Activated naive CD4-positive, alpha-beta T cell treated with anti-CD3 and anti-CD28 coated beads, Interleukin-2, amount 50 U/mL, for 72 hours (primary cell): ENCODE data around the gene ENOX1. TPM values are rescaled to one million over a fixed set of nuclear protein-coding genes. Genes with fewer than 3 reads are reported as not detected.

Experiments
- ATAC-seq, 2 donors: fragments of 150-1000 bp; cut with Tn5 transposase; 2 replicates each; pipeline ENCODE4 v1.10.0; 2021; ENCODE audit warnings: mild to moderate bottlenecking in 2 of 2, moderate library complexity in 2 of 2
- DNase-seq, 2 donors: peaks; one replicate each; pipeline ENCODE4 v3.0.0; 2021 to 2022; ENCODE audit warnings: low spot score in 2 of 2
- H3K27ac Mint-ChIP-seq, 2 donors: one replicate each; pipeline ENCODE4 v1.8.0; 2022; ENCODE audit warnings: mild to moderate bottlenecking in 2 of 2, mixed read lengths in 2 of 2
- H3K36me3 Mint-ChIP-seq, 2 donors: one replicate each; pipeline ENCODE4 v1.8.0; 2022; ENCODE audit warnings: mixed read lengths in 2 of 2
- H3K9me3 Mint-ChIP-seq, 2 donors: one replicate each; pipeline ENCODE4 v1.8.0; 2022; ENCODE audit warnings: mixed read lengths in 2 of 2
- total RNA-seq, 2 donors: library from RNA; stranded (reverse); gene quantifications; one replicate each; pipeline ENCODE4 v1.2.3, GENCODE V29; 2022

ENOX1 gene
- total RNA-seq, 2 donors from 2014 or later: 1.8 TPM; not detected in 1

DNA sequence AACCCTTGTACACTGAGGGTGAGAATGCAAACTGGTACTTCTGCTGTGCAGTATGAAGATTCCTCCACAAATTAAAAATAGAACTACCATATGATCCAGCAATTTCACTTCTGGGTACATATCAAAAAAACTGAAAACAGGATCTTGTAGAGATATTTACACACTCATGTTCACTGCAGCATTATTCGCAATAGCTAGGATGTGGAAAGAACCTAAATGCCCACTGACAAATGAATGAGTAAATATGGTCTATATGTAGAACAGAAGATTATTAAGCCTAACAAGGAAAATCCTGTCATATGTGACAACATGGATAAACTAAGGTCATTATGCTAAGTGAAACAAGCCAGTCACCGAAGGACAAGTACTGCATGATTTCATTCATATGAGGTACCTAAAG is 304.7 kb downstream of the ENOX1 start:
- Mint-ChIP-seq H3K9me3 (no peaks in the 10 kb centered on the region), H3K36me3 (no peaks in the 10 kb centered on the region), H3K27ac (no peak overlapping the region)
- no peak for DNase-seq
- ATAC-seq: no peak

DNA sequence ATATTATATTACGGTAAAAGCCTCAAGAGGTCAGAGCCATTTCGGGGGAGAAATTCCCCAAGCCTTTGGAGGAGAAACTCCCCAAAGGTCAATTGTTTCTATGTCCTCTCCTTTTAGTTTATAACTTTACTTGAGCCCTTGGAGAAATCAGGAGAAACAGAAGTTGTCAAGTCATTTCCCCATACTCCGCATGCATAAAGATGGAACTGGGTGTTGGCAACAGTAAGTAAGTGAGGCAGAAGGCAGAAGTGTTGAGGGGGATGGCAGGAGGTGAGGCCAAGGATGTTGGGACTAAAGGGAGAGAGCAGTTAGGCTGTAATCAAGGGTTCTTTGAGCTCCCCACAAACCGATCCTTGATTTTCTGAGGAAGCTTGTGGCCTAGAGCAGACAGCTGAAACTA is 307.9 kb downstream of the ENOX1 start:
- DNase-seq (no peak), ATAC-seq (no peak)
- H3K36me3 Mint-ChIP-seq: no peaks in the 10 kb centered on the region
- no peaks in the 10 kb centered on the region for H3K9me3 Mint-ChIP-seq
- H3K27ac Mint-ChIP-seq: no peak overlapping the region

DNA sequence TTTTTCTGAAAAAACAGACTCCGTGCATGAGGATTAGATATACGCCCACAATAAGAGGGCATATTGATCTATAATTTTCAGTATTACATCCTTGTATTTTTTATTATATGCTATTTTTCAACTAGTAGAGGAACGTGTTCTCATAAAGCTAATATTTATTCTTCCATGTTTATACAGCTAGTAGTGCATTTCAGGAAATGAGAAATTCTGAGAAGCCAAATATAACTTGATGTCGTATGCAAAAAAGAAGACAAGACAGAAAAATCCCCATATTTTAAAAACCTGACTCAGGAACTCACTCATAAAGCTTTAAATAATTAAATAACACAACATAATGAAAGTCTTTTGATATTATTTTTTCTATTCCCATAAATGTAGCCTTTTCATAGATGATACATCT is 308.6 kb downstream of the ENOX1 start:
- ATAC-seq (no peak), DNase-seq (no peak)
- Mint-ChIP-seq H3K9me3 (no peaks in the 10 kb centered on the region), H3K36me3 (no peaks in the 10 kb centered on the region), H3K27ac (no peak overlapping the region)

DNA sequence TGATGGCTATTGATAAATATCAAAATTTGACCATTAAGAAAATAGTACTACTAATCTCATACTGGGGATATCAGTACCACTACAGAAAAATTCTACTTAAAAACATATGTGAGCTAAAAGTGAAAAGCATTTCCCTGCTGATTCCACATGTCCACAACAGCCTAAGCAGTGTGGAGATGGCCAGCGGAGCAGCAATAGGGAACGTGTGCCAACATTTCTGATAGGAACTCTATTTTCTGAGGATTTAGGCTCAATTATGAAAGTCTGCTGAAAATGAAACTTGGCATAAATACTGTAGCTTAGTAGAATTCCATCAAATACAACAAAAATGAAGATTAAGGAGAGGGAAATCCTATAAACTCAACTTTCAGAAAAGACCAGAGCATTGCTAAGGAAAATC is 311.6 kb downstream of the ENOX1 start:
- DNase-seq (no peak), ATAC-seq (no peak)
- H3K36me3 Mint-ChIP-seq: no peaks in the 10 kb centered on the region
- H3K9me3 Mint-ChIP-seq: no peaks in the 10 kb centered on the region
- no peak overlapping the region for H3K27ac Mint-ChIP-seq

DNA sequence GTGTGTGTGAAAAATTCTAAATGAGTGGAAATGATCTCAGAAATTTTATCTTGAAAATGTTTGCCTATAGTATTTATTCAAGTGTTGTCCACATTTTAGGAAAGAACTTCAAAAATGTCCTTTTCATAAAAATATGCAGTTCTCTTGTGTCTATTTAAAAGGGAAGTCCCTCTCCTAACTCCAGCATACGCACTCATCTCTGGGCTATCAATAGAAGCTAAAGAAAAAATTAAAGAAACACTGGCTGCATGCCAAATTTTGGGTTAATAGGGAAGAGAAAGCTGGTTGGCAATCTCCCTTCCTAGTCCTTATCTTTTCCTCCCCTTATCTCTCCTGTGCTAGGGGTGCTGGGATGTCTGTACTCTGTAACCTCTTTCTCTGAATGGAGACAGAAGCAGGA is 313.3 kb downstream of the ENOX1 start:
- Mint-ChIP-seq H3K27ac (no peak overlapping the region), H3K9me3 (no peaks in the 10 kb centered on the region), H3K36me3 (no peaks in the 10 kb centered on the region)
- ATAC-seq: no peak
- DNase-seq: no peak

DNA sequence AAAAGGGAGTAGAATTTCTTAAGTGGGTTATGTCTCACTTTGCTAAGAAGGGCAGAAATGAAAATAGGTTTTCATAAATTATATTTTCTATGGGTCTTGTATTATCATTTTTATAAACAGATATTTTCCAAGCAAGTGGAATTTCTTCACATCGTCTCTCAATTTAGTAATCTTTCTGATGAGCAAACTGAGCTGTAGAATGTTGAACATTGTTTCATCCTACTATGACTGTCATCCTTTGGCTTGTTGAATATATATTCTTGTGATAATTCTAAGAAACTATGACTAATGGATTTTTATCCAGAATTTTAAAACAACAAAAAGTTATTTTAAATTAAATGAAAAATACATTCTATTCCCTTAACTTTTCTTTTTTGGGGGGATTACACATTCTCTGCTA is 313.8 kb downstream of the ENOX1 start:
- Mint-ChIP-seq H3K27ac (no peak overlapping the region), H3K36me3 (no peaks in the 10 kb centered on the region), H3K9me3 (no peaks in the 10 kb centered on the region)
- ATAC-seq: no peak
- no peak for DNase-seq

DNA sequence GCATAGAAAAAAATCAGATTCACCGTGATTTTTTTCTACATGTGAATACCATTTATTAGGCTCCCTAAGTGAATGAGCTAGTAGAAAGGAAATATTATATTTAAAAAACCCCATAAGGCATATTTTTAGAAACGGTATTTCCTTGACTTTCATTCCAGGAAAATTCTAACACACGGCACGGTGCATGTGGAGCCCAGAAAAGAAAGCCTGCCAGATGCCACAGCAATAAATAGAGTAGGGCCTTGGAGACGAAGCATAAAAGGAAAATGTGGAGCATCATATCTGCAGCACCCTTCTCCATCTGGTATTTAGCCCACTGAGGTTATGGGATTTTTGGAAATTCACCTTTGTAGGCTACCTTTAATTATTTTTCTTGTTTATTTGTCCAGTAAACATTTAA is 314.4 kb downstream of the ENOX1 start:
- Mint-ChIP-seq H3K36me3 (no peaks in the 10 kb centered on the region), H3K9me3 (no peaks in the 10 kb centered on the region)
- no peak for ATAC-seq

DNA sequence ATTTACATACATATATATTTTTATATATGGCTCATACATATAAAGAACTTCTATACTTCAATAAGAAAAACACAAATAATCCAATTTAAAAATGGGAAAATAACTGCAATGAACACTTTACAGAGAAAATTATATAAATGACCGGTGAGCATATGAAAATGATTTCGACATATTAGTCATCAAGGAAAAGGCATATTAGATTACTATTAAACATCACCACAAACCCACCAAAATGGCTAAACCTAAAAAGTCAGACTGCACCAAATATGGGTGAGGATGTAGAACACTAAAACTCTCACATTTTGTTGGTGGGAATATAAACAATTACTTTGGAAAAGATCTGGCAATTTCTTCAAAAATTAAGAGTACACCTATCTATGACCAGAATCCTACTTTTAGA is 316.2 kb downstream of the ENOX1 start:
- DNase-seq: no peak
- Mint-ChIP-seq H3K9me3 (no peaks in the 10 kb centered on the region), H3K27ac (no peak overlapping the region), H3K36me3 (no peaks in the 10 kb centered on the region)
- ATAC-seq: no peak

More for the DNA sequence above, 314.4 kb downstream of the ENOX1 start:
- no peak overlapping the region for H3K27ac Mint-ChIP-seq
- no peak for DNase-seq

DNA sequence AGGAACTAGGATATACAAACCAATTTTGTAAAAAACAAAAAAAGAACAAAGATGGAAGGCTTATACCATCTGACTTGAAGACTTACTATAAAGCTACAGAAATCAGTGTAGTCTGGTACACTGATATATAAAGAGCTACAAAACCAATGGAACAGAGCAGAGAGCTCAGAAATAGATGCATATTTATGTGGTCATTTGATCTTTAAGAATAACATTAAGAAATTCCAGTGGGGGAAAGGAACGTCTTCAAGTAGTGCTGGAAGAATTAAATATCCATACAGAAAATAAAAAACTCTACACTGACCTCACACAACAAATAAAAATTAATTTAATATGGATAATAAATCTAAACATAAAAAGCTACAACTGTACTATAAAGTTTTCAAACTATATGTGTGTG is 317.0 kb downstream of the ENOX1 start:
- H3K36me3 Mint-ChIP-seq: no peaks in the 10 kb centered on the region
- DNase-seq: no peak
- H3K27ac Mint-ChIP-seq: no peak overlapping the region
- no peaks in the 10 kb centered on the region for H3K9me3 Mint-ChIP-seq
- ATAC-seq: no peak

DNA sequence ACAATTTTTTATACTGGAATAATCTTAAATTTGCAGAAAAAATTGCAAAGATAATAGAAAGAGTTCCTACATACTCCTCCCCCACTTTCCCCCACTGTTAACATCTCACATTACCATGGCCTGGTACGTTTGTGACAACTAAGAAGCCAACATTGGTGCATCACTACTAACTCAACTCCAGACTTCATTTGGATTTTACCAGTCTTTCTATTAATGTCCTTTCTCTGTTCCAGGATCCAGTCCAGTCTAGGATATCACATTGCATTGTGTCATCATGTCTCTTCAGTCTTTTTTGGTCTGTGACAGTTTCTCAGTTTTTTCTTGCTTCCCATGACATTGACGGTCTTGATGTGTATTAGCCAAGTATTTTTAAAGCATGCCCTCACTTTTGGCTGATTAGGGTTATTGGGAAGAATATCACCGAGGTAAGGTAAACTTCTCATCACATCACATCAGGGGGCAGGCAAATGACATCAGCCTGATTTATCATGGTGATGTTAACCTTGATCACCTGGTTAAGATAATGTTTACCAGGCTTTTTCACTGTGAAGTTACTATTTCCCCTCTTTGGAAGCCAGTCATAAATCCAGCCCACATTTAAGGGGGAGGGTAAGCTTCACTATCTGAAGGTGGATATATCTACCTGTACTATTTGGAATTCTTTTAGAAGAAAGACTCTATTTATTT is 322.1 kb downstream of the ENOX1 start:
- ATAC-seq (no peak), DNase-seq (no peak)
- no peaks in the 10 kb centered on the region for H3K9me3 Mint-ChIP-seq
- no peaks in the 10 kb centered on the region for H3K36me3 Mint-ChIP-seq
- no peak overlapping the region for H3K27ac Mint-ChIP-seq

DNA sequence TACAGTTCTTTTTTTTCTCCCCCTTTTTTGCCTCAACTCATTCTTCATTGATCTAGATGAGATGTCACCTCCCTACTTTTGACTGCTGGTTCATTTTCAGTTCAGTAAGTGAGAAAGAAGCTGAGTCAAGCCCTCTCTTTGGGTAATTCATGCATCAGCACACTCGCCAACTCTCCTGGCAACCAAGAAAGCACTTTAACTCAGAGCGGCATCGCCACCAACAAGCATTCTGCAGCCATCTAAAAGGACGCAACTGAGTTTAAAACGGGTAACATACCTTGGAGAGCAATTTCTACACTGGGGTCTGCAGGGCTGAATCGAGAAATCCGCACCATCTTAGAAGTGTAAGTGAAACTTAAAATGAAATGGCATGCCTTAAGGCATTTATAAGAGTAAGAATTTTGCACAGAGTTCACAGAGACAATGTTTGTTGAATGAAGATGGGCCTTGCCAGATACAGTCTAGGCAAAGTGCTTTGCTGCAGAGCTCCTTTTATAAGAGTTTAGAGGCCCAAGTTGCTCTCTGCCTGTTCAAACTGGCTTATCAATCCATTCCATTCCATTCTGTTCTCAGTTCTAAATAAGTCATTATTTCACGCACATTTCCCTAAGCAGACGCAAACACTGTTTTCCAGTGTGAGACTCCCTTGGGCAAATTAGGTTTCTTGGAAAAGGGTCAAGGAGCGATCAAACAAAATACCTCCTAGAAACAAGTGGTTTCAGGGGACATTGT is 338.0 kb downstream of the ENOX1 start:
- Mint-ChIP-seq H3K27ac (no peak overlapping the region), H3K36me3 (no peaks in the 10 kb centered on the region), H3K9me3 (no peaks in the 10 kb centered on the region)
- DNase-seq (no peak), ATAC-seq (no peak)

DNA sequence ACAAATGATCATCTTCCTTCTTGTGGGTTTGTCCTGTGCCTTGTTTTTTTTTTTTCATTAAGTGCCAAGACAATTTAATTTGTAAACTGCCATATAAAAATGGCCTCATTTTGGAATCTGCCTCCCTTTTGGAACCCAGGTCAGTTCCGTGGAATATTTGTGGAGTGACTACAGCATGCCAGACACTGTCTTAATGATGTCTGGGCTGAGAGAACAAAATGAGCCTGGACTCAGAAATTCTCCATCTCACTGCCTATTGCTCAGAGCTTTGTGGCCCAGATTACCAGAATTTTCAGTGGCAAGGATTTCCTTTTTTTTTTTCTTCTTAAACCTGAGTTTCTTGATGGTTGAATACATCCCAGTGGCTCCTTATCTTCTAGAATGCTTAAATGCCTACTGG is 340.6 kb downstream of the ENOX1 start:
- H3K36me3 Mint-ChIP-seq: no peaks in the 10 kb centered on the region
- DNase-seq (no peak), ATAC-seq (no peak)
- no peaks in the 10 kb centered on the region for H3K9me3 Mint-ChIP-seq
- no peak overlapping the region for H3K27ac Mint-ChIP-seq

DNA sequence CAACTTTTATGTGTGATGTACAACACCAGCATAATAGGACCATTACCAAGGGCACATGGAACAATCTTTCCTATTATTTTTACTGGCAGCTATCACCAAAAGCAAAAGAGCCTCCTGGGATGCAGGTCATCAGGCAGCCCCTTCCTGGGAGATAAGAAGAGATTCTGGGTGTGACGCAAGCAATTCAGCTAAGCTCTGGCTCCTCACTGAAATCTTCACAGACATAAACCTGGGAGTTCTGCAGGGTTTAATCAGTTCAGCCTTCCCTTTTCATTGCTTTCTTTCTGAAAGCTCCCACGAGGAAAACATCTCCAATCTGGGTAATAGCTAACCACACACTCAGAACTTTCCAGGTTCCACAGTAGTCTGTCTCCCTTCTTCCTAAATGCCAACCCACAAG is 341.1 kb downstream of the ENOX1 start:
- no peak for ATAC-seq
- Mint-ChIP-seq H3K36me3 (no peaks in the 10 kb centered on the region), H3K9me3 (no peaks in the 10 kb centered on the region), H3K27ac (no peak overlapping the region)
- no peak for DNase-seq

DNA sequence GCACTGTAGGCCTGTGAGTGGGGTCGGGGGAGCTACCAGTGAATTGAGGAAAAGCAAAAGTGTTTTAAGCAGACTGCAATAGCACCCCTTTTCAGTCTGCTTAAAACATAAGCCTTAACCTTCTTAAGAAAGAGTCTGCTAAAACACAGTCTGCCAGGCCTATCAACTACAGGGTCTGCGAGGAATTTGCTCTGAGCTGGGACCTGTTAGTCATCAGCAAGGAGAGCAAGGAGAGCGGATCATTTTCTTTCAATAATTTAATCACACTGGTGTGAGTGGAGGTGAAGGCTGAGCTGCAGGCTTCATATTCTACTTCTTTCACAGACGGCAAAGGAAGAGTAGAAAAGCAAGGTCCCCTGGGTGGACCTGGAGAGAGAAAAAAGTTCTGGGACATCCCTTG is 342.7 kb downstream of the ENOX1 start:
- no peaks in the 10 kb centered on the region for H3K9me3 Mint-ChIP-seq
- no peak overlapping the region for H3K27ac Mint-ChIP-seq
- ATAC-seq (no peak), DNase-seq (no peak)
- H3K36me3 Mint-ChIP-seq: no peaks in the 10 kb centered on the region

DNA sequence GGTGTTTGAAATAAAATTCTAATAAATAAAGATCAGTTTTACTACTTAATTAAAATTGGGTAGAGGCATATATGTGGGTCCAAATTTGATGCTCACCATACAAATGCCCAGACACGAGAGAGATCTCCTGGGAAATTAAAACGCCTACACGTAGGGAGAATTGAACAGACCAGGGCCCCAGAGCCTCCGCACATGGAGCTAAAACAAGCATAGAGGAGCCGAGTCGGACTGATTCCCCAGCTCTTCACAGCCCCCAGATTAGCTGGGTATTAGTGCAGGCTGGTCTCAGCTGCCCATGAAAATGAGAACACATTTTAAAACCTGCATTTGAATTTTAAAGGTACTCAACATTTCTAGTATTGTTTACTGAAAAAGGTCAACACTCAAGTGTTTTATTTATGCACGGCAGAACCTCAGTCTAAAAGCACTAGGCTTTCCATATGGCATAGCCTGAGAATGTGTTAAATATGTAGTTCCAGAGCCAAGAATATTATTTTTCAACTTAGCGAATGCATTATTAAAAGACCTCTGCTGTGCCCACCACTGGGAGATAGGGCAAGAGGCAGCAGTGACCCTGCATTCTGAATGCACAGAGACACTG is 344.8 kb downstream of the ENOX1 start:
- ATAC-seq: no peak
- Mint-ChIP-seq H3K36me3 (no peaks in the 10 kb centered on the region), H3K27ac (no peak overlapping the region), H3K9me3 (no peaks in the 10 kb centered on the region)
- DNase-seq: no peak

DNA sequence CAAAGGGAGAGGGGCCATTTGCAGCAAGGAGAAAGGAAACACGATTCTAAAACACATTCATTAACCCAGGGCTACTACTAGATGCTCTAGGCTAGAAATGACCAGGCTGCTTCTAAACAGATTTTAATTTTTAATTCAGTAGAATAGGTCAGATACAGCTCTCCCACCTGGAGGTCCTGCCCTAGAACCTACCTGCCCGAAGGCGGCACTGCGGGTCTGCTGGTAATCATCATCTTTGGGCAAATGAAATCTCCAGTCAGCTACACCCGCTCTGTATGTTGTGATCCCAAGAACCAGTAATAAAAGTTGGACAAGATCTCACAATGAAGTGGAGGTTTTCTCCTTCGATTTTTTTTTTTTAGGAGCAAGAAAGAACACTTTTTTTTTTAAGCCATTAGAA is 345.3 kb downstream of the ENOX1 start:
- no peak for ATAC-seq
- Mint-ChIP-seq H3K36me3 (no peaks in the 10 kb centered on the region), H3K27ac (no peak overlapping the region), H3K9me3 (no peaks in the 10 kb centered on the region)
- no peak for DNase-seq

DNA sequence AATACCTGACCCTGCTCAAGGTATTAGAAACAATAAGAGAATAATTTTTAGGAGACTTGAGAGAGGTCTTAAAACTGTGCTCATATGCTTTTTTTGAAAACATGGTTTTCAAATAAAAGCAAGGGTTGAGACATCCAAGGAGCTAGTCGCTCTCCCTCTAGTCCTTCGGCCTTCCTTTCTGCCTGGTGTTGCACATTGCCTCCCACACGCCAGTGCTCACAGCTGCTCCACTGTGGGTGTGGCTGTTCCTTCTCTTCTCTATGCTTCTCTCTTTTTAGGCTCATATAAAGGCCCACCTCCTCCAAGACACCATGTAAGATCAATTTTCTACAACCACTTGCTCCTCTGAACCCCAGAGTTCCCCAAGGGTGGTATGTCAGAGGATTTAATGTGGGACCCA is 352.6 kb downstream of the ENOX1 start:
- no peaks in the 10 kb centered on the region for H3K36me3 Mint-ChIP-seq
- H3K27ac Mint-ChIP-seq: no peak overlapping the region
- DNase-seq (no peak), ATAC-seq (no peak)
- H3K9me3 Mint-ChIP-seq: no peaks in the 10 kb centered on the region

DNA sequence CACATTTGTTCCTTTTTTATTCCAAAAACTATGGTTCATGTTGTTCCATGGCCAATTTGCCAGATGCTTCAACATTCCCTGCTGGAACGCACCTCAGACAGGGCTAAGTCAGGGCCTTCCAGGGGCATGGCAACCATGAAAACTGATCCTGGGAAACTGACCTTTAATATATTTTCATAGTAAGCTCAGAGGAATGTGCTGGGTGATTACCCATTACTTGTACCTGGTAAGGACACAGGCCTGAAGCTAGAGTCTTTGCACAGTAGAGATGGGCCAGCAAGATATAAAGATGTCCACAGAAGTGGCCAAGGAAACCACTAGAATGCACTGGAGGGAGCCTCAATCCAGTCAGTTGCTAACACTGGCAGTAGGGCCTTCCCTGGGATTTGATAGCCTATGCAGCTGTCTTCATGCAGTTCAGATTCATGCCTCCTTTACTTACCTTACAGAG is 353.1 kb downstream of the ENOX1 start:
- Mint-ChIP-seq H3K36me3 (no peaks in the 10 kb centered on the region), H3K27ac (no peak overlapping the region), H3K9me3 (no peaks in the 10 kb centered on the region)
- DNase-seq (no peak), ATAC-seq (no peak)
